Small intestine (tissue), 7 donors: ENCODE data around the gene TAF5. TPM values are rescaled to one million over a fixed set of nuclear protein-coding genes. Genes with fewer than 3 reads are reported as not detected.
"Not testable (repeated sequence)": the region's sequence is repeated elsewhere in the genome, so short reads cannot be mapped to it uniquely, and the experiment has no call there.

ENCODE experiments used
- DNase-seq, 2 donors: peaks; one replicate each; pipeline versions ENCODE4 v3.0.0 to v3.0.0-alpha.2; 2013
- FAIRE-seq: peaks from 2 replicates; lab custom pipeline; 2012; peaks lifted over from hg19 to GRCh38; lab: Jason Lieb, UNC
- H3K27ac ChIP-seq, 3 donors: one replicate each; pipeline ENCODE4 v1.5.1; 2013; ENCODE audit warnings: low read length in 2 of 3, mild to moderate bottlenecking in 2 of 3, control low read depth in 1 of 3, inconsistent platforms in 1 of 3, low read depth in 1 of 3, moderate library complexity in 1 of 3
- H3K27me3 ChIP-seq, 3 donors: one replicate each; pipeline ENCODE4 v1.6.1; 2013; ENCODE audit warnings: low read length in 3 of 3, inconsistent platforms in 1 of 3; ENCODE audit not compliant: control insufficient read depth in 3 of 3, insufficient read depth in 3 of 3
- H3K36me3 ChIP-seq, 3 donors: one replicate each; pipeline ENCODE4 v1.6.1; 2013; ENCODE audit warnings: low read length in 3 of 3, inconsistent platforms in 1 of 3, low read depth in 1 of 3, mild to moderate bottlenecking in 1 of 3, moderate library complexity in 1 of 3; ENCODE audit not compliant: control insufficient read depth in 3 of 3, insufficient read depth in 2 of 3
- H3K4me1 ChIP-seq, 3 donors: one replicate each; pipeline ENCODE4 v1.6.1; 2013; ENCODE audit warnings: low read length in 2 of 3, inconsistent platforms in 1 of 3, low read depth in 1 of 3, mild to moderate bottlenecking in 1 of 3, moderate library complexity in 1 of 3; ENCODE audit not compliant: control insufficient read depth in 3 of 3, insufficient read depth in 2 of 3
- H3K4me3 ChIP-seq, 3 donors: one replicate each; pipeline ENCODE4 v1.5.1; 2013; ENCODE audit warnings: low read length in 3 of 3, control low read depth in 1 of 3, inconsistent platforms in 1 of 3, low read depth in 1 of 3, mild to moderate bottlenecking in 1 of 3, moderate library complexity in 1 of 3
- H3K9me3 ChIP-seq, 2 donors: one replicate each; pipeline ENCODE4 v1.6.1; 2013; ENCODE audit warnings: low read depth in 1 of 2, low read length in 1 of 2; ENCODE audit not compliant: control insufficient read depth in 2 of 2, insufficient read depth in 1 of 2
- WGBS, 3 donors: extraction: QIAGEN DNeasy Blood & Tissue Kit; methylation state at CpG; one replicate each; pipeline ENCODE4 v1.1.7; 2013; 5-methylcytosine and 5-hydroxymethylcytosine counted together
- polyA plus RNA-seq, 4 donors: library from polyadenylated mRNA; stranded (reverse) in 3 of 4; unstranded in 1 of 4; fragments of 200-250 nt in 3 of 4; fragments of 120-200 nt in 1 of 4; gene quantifications; one replicate each; pipeline versions ENCODE4 v1.2.1 to v1.2.3, GENCODE V29; 2013
- donor health status: healthy with polysubstance abuse.
- donor health status: control.
- donor health status: control.
- donor health status: Bipolar disorder and iron deficiency.
- donor health status: healthy.

TAF5 gene
- polyA plus RNA-seq, 4 donors, result 2.7 to 5.8 (median 3.3) TPM

GRCh38 chr10:103416436-103417147, 48.8 kb downstream of the TAF5 start:
- Histone ChIP-seq H3K4me1 (no peaks in the 10 kb centered on the region), H3K27ac (no peak overlapping the region), H3K4me3 (no peak overlapping the region), H3K9me3 (no peaks in the 10 kb centered on the region), H3K36me3 (peaks cover 28 to 82% (median 37%) of the 10 kb centered on the region in 3 donors), H3K27me3 (no peaks in the 10 kb centered on the region)
- no peak for FAIRE-seq
- peak; percentile 73 to 76 for DNase-seq
- 45 to 56% (median 48%) methylated on average over 8 of the region's 8 CpGs for WGBS, 3 donors

- H3K27me3 ChIP-seq, H3K27ac ChIP-seq, H3K9me3 ChIP-seq, DNase-seq, H3K4me3 ChIP-seq, H3K4me1 ChIP-seq, FAIRE-seq: not testable (repeated sequence)
- 90 to 94% (median 91%) methylated on average over 5 of the region's 5 CpGs for WGBS, 3 donors
- peaks cover 28 to 84% (median 34%) of the 10 kb centered on the region in 3 donors for H3K36me3 ChIP-seq
Measured at GRCh38 chr10:103417148-103417469, 49.3 kb downstream of the TAF5 start.

- WGBS, 3 donors, result 91 to 95% (median 94%) methylated on average over 5 of the region's 5 CpGs
- H3K4me1 ChIP-seq, result no peaks in the 10 kb centered on the region
- H3K4me3 ChIP-seq, result no peak overlapping the region
- DNase-seq, result no peak
- peaks cover 32 to 81% (median 34%) of the 10 kb centered on the region in 3 donors for H3K36me3 ChIP-seq
- H3K9me3 ChIP-seq, result no peaks in the 10 kb centered on the region
- no peaks in the 10 kb centered on the region for H3K27me3 ChIP-seq
- no peak overlapping the region for H3K27ac ChIP-seq
- FAIRE-seq, result no peak
Measured at GRCh38 chr10:103417601-103418000, 49.8 kb downstream of the TAF5 start.

DNA sequence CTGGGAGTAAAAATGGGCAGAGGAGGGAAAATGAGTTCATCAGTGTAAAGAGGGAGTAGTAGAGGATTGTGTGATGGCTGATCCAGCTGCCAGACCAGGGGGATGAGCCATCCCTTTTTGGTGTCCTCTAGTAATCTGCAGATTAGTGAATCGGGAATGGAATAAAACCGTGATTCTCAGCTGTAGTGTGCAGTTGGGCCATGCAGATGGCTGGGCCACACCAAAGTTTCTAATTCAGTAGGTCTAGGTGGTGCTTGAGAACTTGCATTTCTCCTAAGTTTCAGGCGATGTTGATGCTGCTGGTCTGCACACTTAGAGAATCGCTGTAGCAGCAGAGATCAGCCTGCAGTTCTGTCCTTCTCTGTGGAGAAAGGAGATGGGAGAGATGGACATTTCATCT, 51.3 kb downstream of the TAF5 start:
- Histone ChIP-seq H3K36me3 (peaks cover 20 to 87% (median 30%) of the 10 kb centered on the region in 3 donors), H3K27me3 (no peaks in the 10 kb centered on the region), H3K4me1 (no peaks in the 10 kb centered on the region), H3K27ac (no peak overlapping the region), H3K4me3 (no peak overlapping the region), H3K9me3 (no peaks in the 10 kb centered on the region)
- DNase-seq, result no peak
- FAIRE-seq, result no peak
- 88 to 97% (median 96%) methylated on average over 4 of the region's 4 CpGs for WGBS, 3 donors

DNA sequence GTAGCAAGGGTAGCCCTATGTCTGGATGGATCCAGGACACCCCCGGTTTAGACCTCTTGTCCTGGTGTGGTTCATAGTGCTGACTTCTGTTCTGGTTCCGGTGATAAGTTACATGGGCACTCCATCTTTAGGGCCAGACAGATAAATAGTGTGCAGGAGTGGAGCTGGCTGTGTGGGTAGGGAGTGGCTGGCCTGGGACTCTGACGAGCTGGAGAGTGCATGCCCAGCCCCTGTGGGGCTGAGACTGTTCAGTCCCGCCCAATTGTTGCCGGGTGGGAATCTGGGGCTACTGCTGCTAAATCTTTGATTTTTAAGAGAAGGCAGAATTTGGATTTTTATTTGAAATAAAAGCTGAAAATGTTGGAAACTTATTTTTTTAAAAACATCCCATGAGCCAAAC, 56.0 kb downstream of the TAF5 start:
- Histone ChIP-seq H3K9me3 (no peaks in the 10 kb centered on the region), H3K27me3 (no peaks in the 10 kb centered on the region), H3K36me3 (peaks cover 13 to 77% (median 17%) of the 10 kb centered on the region in 3 donors), H3K27ac (no peak overlapping the region), H3K4me3 (no peak overlapping the region), H3K4me1 (no peaks in the 10 kb centered on the region)
- no peak for DNase-seq
- WGBS, 3 donors, result 88 to 94% (median 89%) methylated on average over 5 of the region's 5 CpGs
- FAIRE-seq, result no peak

GRCh38 chr10:103427866-103428265, 60.1 kb downstream of the TAF5 start:
- FAIRE-seq, result no peak
- Histone ChIP-seq H3K9me3 (no peaks in the 10 kb centered on the region), H3K27me3 (no peaks in the 10 kb centered on the region), H3K4me1 (no peaks in the 10 kb centered on the region), H3K4me3 (no peak overlapping the region), H3K36me3 (peaks cover 13 to 58% (median 27%) of the 10 kb centered on the region in 3 donors), H3K27ac (no peak overlapping the region)
- 92 to 94% (median 94%) methylated on average over 9 of the region's 9 CpGs for WGBS, 3 donors
- DNase-seq, result no peak

GRCh38 chr10:103428989-103429643, 61.3 kb downstream of the TAF5 start:
- no peaks in the 10 kb centered on the region for H3K4me1 ChIP-seq
- H3K36me3 ChIP-seq, result peaks cover 13 to 59% (median 24%) of the 10 kb centered on the region in 3 donors
- no peak for FAIRE-seq
- H3K27ac ChIP-seq, result no peak overlapping the region
- DNase-seq, result no peak
- H3K9me3 ChIP-seq, result no peaks in the 10 kb centered on the region
- WGBS, 3 donors, result 66 to 81% (median 71%) methylated on average over 5 of the region's 5 CpGs
- no peak overlapping the region for H3K4me3 ChIP-seq
- H3K27me3 ChIP-seq, result no peaks in the 10 kb centered on the region

DNA sequence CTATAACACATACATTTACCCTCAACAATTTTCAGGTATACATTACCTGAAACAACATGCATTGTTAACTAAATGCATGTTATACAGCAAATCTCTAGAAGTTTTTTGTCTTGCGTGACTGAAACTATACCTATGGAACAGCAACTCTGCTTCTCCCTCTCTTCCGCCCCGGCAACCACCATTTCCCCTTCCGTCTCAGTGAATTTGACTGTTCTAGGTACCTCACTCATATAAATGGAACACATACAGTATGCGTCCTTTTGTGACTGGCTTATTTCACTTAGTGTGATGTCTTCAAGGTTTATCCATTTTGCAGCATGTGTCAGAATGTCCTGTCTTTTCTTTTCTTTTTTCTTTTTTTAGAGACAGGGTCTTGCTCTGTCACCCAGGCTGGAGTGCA, 61.9 kb downstream of the TAF5 start:
- DNase-seq, result no peak
- no peaks in the 10 kb centered on the region for H3K4me1 ChIP-seq
- H3K9me3 ChIP-seq, result no peaks in the 10 kb centered on the region
- no peak overlapping the region for H3K27ac ChIP-seq
- 90 to 94% (median 92%) methylated on average over 5 of the region's 5 CpGs for WGBS, 3 donors
- H3K27me3 ChIP-seq, result no peaks in the 10 kb centered on the region
- H3K4me3 ChIP-seq, result no peak overlapping the region
- FAIRE-seq, result no peak
- peaks cover 17 to 62% (median 24%) of the 10 kb centered on the region in 3 donors for H3K36me3 ChIP-seq
